Left lung (tissue), 10 donors: ENCODE measurements around the gene VAX1. TPM values are rescaled to one million over a fixed set of nuclear protein-coding genes. Genes with fewer than 3 reads are reported as not detected.
"Not testable (repeated sequence)": the region's sequence is repeated elsewhere in the genome, so short reads cannot be mapped to it uniquely, and the experiment has no call there.

ENCODE experiments used
- ATAC-seq: fragments of 200-7000 bp; cut with Tn5 transposase; one replicate; pipeline ENCODE4 v1.9.1; 2020; ENCODE audit warnings: moderate library complexity
- DNase-seq, 4 donors: peaks; one replicate each; pipeline ENCODE4 v3.0.0-alpha.2; 2013 to 2020
- H3K27ac ChIP-seq, 2 donors: fragments of 200-600 bp; sonication (generic) in 1 of 2; one replicate each; pipeline versions ENCODE4 v1.5.0 to v1.8.0; 2020 to 2021
- H3K27me3 ChIP-seq, 2 donors: fragments of 200-600 bp; sonication (generic) in 1 of 2; one replicate each; pipeline versions ENCODE4 v1.5.0 to v1.8.0; 2020 to 2021
- H3K36me3 ChIP-seq, 2 donors: fragments of 200-600 bp; sonication (generic) in 1 of 2; one replicate each; pipeline versions ENCODE4 v1.5.0 to v1.8.0; 2020 to 2021
- H3K4me1 ChIP-seq, 2 donors: fragments of 200-600 bp; one replicate each; pipeline ENCODE4 v1.8.0; 2021
- H3K4me3 ChIP-seq, 2 donors: fragments of 200-600 bp; sonication (generic) in 1 of 2; one replicate each; pipeline versions ENCODE4 v1.5.0 to v1.8.0; 2020 to 2021; ENCODE audit warnings: mild to moderate bottlenecking in 1 of 2
- H3K9me3 ChIP-seq, 2 donors: fragments of 200-600 bp; sonication (generic) in 1 of 2; one replicate each; pipeline versions ENCODE4 v1.5.0 to v1.8.0; 2020 to 2021
- CTCF ChIP-seq, 2 donors: fragments of 200-600 bp; sonication (generic) in 1 of 2; IDR thresholded peaks; one replicate each; pipeline versions ENCODE4 v1.5.0 to v1.8.0; 2021; ENCODE audit warnings: antibody characterized with exemption in 2 of 2
- intact Hi-C, 2 donors: fragments of 100-400 bp; cut with DNase I; formaldehyde crosslinking; loops; one replicate each; pipeline versions ENCODE4 v1.11.2 to v1.14.2; 2022
- microRNA-seq, 2 donors: library from miRNA; unstranded; fragments of <30 nt; microRNA quantifications; one replicate each; pipeline ENCODE4, GENCODE V29; 2019
- polyA plus RNA-seq, 6 donors: library from polyadenylated mRNA; unstranded; fragments of 120-200 nt; gene quantifications; one replicate each; pipeline ENCODE4 v1.2.1, GENCODE V29; 2013; ENCODE audit not compliant: insufficient read length in 6 of 6
- total RNA-seq, 2 donors: library from RNA; stranded (reverse); fragmentation: NEBNext Ultra II Directional; extraction: Animal tissue kit (Norgen Biotek cat#: 25700); gene quantifications; one replicate each; pipeline ENCODE4 v1.2.1, GENCODE V29; 2021
- donor health status: DM: no; HTN: yes; CAD: no.
- donor health status: DM: no; HTN: no; CAD: no.

Gene VAX1
- total and polyA plus RNA-seq, 8 donors, result not detected

- no peaks in the 10 kb centered on the region for H3K9me3 ChIP-seq
- ATAC-seq (no peak), DNase-seq (no peak)
- H3K27me3 ChIP-seq, result peaks cover 0 to 7% of the 10 kb centered on the region in 2 donors
- H3K4me3 ChIP-seq, result no peak overlapping the region
- intact Hi-C loops, result no loop called here
- no peak overlapping the region for H3K27ac ChIP-seq
- no peaks in the 10 kb centered on the region for H3K36me3 ChIP-seq
- TF ChIP-seq CTCF (IDR thresholded peaks at IDR 0.05), result no peak
- peaks cover 0 to 7% of the 10 kb centered on the region in 2 donors for H3K4me1 ChIP-seq
Measured at GRCh38 chr10:117090834-117091233, 47.2 kb downstream of the VAX1 start.

- no peak for TF ChIP-seq CTCF (IDR thresholded peaks at IDR 0.05)
- intact Hi-C loops, result no loop called here
Measured at GRCh38 chr10:117087521-117087920, 50.5 kb downstream of the VAX1 start.

GRCh38 chr10:117086546-117086945, 51.5 kb downstream of the VAX1 start:
- no peak for TF ChIP-seq CTCF (IDR thresholded peaks at IDR 0.05)
- no peaks in the 10 kb centered on the region for H3K9me3 ChIP-seq
- H3K27me3 ChIP-seq, result no peaks in the 10 kb centered on the region
- H3K27ac ChIP-seq, result no peak overlapping the region
- no peaks in the 10 kb centered on the region for H3K4me1 ChIP-seq
- ATAC-seq (no peak), DNase-seq (no peak)
- H3K4me3 ChIP-seq, result no peak overlapping the region
- H3K36me3 ChIP-seq, result no peaks in the 10 kb centered on the region
- intact Hi-C loops, result no loop called here

More at GRCh38 chr10:117087521-117087920, 50.5 kb downstream of the VAX1 start:
- Histone ChIP-seq H3K9me3 (no peaks in the 10 kb centered on the region), H3K27me3 (no peaks in the 10 kb centered on the region), H3K36me3 (no peaks in the 10 kb centered on the region), H3K4me3 (no peak overlapping the region), H3K27ac (no peak overlapping the region), H3K4me1 (no peaks in the 10 kb centered on the region)
- ATAC-seq, result no peak
- no peak for DNase-seq

DNA sequence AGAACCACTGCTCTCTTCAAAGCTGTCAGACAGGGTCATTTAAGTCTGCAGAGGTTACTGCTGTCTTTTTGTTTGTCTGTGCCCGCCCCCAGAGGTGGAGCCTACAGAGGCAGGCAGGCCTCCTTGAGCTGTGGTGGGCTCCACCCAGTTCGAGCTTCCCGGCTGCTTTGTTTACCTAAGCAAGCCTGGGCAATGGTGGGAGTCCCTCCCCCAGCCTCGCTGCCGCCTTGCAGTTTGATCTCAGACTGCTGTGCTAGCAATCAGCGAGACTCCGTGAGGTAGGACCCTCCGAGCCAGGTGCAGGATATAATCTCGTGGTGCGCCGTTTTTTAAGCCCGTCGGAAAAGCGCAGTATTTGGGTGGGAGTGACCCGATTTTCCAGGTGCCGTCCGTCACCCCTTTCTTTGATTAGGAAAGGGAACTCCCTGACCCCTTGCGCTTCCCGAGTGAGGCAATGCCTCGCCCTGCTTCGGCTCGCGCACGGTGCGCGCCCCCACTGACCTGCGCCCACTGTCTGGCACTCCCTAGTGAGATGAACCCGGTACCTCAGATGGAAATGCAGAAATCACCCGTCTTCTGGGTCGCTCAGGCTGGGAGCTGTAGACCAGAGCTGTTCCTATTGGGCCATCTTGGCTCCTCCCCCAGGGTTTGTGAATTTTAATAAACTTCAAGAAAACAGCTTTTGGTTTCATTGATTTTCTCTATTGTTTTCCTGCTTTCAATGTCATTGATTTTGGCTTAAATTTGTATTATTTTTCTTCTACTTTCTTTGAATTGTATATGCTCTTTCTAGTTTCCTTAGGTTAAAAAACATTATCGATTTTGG, 53.4 kb downstream of the VAX1 start:
- H3K36me3 ChIP-seq, intact Hi-C loops, DNase-seq, H3K4me1 ChIP-seq, H3K27ac ChIP-seq, H3K27me3 ChIP-seq, H3K4me3 ChIP-seq, ATAC-seq, H3K9me3 ChIP-seq: not testable (repeated sequence)

Small RNA genes within 50 kb of the gene (microRNA-seq; reads per million reads assigned to microRNA genes)
- 0 reads per million in 2 donors for gene MIR3663

Other genes with a start within 250 kb of the VAX1 start
- 10 to 100 TPM; 36.3 to 38.9 TPM for gene SHTN1, start 133.1 kb downstream of the VAX1 start, total RNA-seq
- 10 to 100 TPM; 24.5 to 30.1 (median 28.8) TPM for gene SHTN1, start 133.1 kb downstream of the VAX1 start, polyA plus RNA-seq
- not detected for gene KCNK18, start 59.2 kb upstream of the VAX1 start, total RNA-seq
- not detected for gene KCNK18, start 59.2 kb upstream of the VAX1 start, polyA plus RNA-seq
- gene SLC18A2, start 102.8 kb upstream of the VAX1 start, total RNA-seq, result 1 to 10 TPM; 1.7 to 1.9 TPM
- under 1 TPM; 0.18 to 0.28 (median 0.23) TPM for gene SLC18A2, start 102.8 kb upstream of the VAX1 start, polyA plus RNA-seq
- 10 to 100 TPM; 32.4 to 38.2 TPM for gene PDZD8, start 237.2 kb upstream of the VAX1 start, total RNA-seq
- 10 to 100 TPM; 24.2 to 35.4 (median 29.4) TPM for gene PDZD8, start 237.2 kb upstream of the VAX1 start, polyA plus RNA-seq